Glutamatergic neuron (in vitro differentiated cells): ENCODE measurements around the gene SVOP. TPM values are rescaled to one million over a fixed set of nuclear protein-coding genes. Genes with fewer than 3 reads are reported as not detected.
"Not testable (repeated sequence)": the region's sequence is repeated elsewhere in the genome, so short reads cannot be mapped to it uniquely, and the experiment has no call there.

Experiments used
- DNase-seq: peaks from one replicate; pipeline ENCODE4 v3.0.0; 2022
- H3K27ac Mint-ChIP-seq: one replicate; pipeline ENCODE4 v1.8.0; 2020; ENCODE audit warnings: mild to moderate bottlenecking, mixed read lengths, inconsistent platforms; ENCODE audit not compliant: unreplicated experiment
- H3K27me3 Mint-ChIP-seq: one replicate; pipeline ENCODE4 v1.8.0; 2020; ENCODE audit warnings: mild to moderate bottlenecking, moderate library complexity, mixed read lengths, inconsistent platforms; ENCODE audit not compliant: unreplicated experiment
- H3K36me3 Mint-ChIP-seq: one replicate; pipeline ENCODE4 v1.8.0; 2020; ENCODE audit warnings: mild to moderate bottlenecking, mixed read lengths, inconsistent platforms; ENCODE audit not compliant: unreplicated experiment
- H3K4me1 Mint-ChIP-seq: one replicate; pipeline ENCODE4 v1.8.0; 2020; ENCODE audit warnings: mild to moderate bottlenecking, low read depth, mixed read lengths, inconsistent platforms; ENCODE audit not compliant: unreplicated experiment
- H3K4me3 Mint-ChIP-seq: one replicate; pipeline ENCODE4 v1.8.0; 2020; ENCODE audit warnings: mild to moderate bottlenecking, mixed read lengths, inconsistent platforms; ENCODE audit not compliant: unreplicated experiment
- H3K9me3 Mint-ChIP-seq: one replicate; pipeline ENCODE4 v1.8.0; 2020; ENCODE audit warnings: mild to moderate bottlenecking, moderate library complexity, mixed read lengths, inconsistent platforms; ENCODE audit not compliant: unreplicated experiment
- CTCF ChIP-seq: fragments of 200-600 bp; sonication (generic); IDR thresholded peaks from one replicate; pipeline ENCODE4 v1.5.0; 2021; ENCODE audit not compliant: partially characterized antibody, unreplicated experiment
- total RNA-seq: library from RNA; stranded (reverse); fragmentation: NEBNext Ultra II Directional; extraction: Animal tissue kit (Norgen Biotek cat#: 25700); gene quantifications from one replicate; pipeline ENCODE4 v1.2.1, GENCODE V29; 2021; ENCODE audit not compliant: unreplicated experiment

Gene SVOP
- total RNA-seq, 1 donor from 2014 or later, result 79.3 TPM

- H3K4me1 Mint-ChIP-seq, result peaks cover 3% of the 10 kb centered on the region
- H3K36me3 Mint-ChIP-seq, result no peaks in the 10 kb centered on the region
- no peak overlapping the region for H3K4me3 Mint-ChIP-seq
- H3K27me3 Mint-ChIP-seq, result peaks cover 1% of the 10 kb centered on the region
- no peak for DNase-seq
- H3K9me3 Mint-ChIP-seq, result no peaks in the 10 kb centered on the region
- TF ChIP-seq CTCF, result no peak
- H3K27ac Mint-ChIP-seq, result no peak overlapping the region
Observed at GRCh38 chr12:108995370-108995992, 25.4 kb downstream of the SVOP start.

- not testable (repeated sequence) for H3K27me3 Mint-ChIP-seq, H3K4me1 Mint-ChIP-seq, H3K36me3 Mint-ChIP-seq, H3K9me3 Mint-ChIP-seq, DNase-seq, H3K4me3 Mint-ChIP-seq, H3K27ac Mint-ChIP-seq
Observed at GRCh38 chr12:108990103-108990502, 30.8 kb downstream of the SVOP start.

- Mint-ChIP-seq H3K27me3 (no peaks in the 10 kb centered on the region), H3K27ac (no peak overlapping the region), H3K4me3 (no peak overlapping the region), H3K36me3 (no peaks in the 10 kb centered on the region), H3K4me1 (no peaks in the 10 kb centered on the region), H3K9me3 (no peaks in the 10 kb centered on the region)
- no peak for TF ChIP-seq CTCF
- DNase-seq, result no peak
Observed at GRCh38 chr12:108989376-108989775, 31.5 kb downstream of the SVOP start.

GRCh38 chr12:108985750-108986149 lies 35.1 kb downstream of the SVOP start:
- no peaks in the 10 kb centered on the region for H3K36me3 Mint-ChIP-seq
- H3K27me3 Mint-ChIP-seq, result no peaks in the 10 kb centered on the region
- no peak for DNase-seq
- no peaks in the 10 kb centered on the region for H3K4me1 Mint-ChIP-seq
- H3K9me3 Mint-ChIP-seq, result no peaks in the 10 kb centered on the region
- TF ChIP-seq CTCF, result no peak
- no peak overlapping the region for H3K27ac Mint-ChIP-seq
- H3K4me3 Mint-ChIP-seq, result no peak overlapping the region

GRCh38 chr12:108983227-108983626 lies 37.6 kb downstream of the SVOP start:
- Mint-ChIP-seq H3K27me3 (no peaks in the 10 kb centered on the region), H3K36me3 (no peaks in the 10 kb centered on the region), H3K4me3 (no peak overlapping the region), H3K27ac (no peak overlapping the region), H3K9me3 (no peaks in the 10 kb centered on the region), H3K4me1 (no peaks in the 10 kb centered on the region)
- TF ChIP-seq CTCF, result no peak
- DNase-seq, result no peak
